ENCODE measurements around the gene PRKAA1.
A peak's percentile ranks its signal among the peaks of the same experiment; 100 is the strongest.

PRKAA1 gene

DNA sequence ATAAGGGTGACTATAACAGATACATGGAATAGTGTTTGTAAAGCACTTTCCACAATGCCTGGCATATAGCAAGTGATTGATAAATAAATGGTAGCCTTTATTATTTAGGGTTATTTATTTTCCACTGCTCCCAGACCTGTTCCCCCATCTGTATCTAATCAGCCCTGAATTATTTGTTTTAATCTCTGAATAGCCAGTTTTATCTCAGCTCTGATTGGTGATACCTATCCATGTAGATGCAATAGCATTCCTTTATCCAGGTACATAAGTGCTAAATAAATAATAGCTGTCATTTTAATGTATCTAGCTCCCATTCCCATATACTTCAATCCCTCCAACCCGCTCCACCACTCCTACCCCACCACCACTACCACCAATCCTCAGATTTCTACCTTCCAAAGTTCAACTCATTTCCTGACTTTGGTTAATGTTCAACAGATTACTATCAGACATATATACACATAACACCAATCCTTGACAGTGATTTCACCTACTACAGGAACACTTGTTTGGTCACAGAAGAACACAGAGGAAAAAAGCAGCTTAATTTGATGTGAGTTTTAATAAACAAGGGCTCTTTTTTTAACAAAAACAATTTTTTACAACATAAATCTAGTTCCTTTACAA is 14.0 kb downstream of the PRKAA1 start:
- no peak for DNase-seq

DNA sequence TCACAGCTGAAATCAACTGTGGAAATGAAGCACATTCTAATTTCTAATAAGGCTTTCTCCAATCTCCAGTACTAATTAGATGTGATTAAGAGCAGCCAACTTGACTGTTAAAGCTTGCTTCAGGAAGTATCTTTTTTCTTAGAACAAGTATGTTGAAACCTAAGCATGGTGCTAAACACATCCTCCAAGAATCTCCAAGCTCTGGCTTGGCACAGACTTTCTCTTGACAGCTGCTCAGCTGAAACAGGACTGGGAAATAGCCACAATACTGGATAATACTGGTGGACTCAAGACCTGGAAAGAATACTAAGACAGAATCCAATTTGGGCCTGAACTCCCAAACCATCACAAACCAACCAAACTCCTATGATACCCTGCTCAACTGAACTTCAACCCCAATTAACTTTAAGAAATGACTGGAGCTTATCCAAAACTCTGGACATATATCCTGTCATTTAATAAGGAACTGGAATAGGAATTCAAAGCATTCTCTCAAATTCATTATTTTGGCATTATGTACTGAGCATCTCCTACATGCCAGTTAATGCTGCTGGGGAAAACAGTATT is 16.2 kb downstream of the PRKAA1 start:
- DNase-seq, result no peak

DNA sequence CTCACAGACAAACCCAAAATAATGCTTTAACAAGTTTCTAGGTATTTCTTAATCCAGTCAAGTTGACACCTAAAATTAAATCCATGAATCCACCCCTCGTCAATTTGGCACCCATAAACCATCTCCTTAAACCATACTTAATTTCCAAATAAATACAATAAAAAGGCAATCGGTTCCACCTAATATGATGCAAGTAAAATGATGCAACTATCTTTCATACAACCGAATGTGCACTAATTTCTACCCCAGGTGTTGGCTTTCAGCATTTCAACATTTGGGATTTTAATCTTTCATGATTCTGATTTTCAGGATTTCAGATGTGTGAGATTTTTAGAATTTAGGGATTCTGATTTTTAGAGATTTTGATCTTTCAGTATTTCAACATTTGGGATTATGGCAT is 17.3 kb downstream of the PRKAA1 start:
- no peak for DNase-seq

DNA sequence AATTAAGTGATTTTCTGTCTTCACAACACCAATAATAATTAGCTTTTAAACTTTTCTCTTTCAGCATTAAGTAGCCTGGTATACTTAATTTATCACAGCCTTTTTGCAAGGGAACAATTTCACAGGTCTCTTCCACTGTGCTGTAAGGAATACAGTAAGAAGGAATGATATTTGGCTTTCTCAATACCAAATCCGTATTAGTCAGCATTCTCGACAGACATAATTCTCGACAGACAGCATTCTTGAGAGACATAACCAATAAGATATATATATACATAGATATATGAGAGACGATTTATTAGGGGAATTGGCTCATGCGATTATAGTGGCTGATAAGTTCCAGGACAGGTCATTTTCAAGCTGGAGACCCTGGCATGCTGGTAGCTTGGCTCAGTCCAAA is 18.0 kb downstream of the PRKAA1 start:
- no peak for DNase-seq

DNA sequence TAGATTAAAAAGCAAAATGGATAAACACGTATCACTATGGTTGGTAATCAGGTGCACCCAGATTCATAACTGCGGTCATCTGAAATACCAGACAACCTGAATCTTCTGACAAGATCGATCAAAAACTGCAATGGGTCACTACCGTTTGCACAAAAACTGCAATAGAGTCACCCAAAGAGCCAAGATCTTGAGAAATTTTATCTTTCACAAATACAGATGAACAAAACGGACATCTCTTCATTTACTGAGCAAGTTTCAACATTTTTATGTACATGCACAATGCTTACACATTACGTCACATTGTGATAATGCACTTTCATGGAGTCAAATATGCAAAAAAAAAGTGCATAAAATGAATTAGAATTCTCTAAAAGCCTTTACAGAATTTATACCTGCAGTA is 18.6 kb downstream of the PRKAA1 start:
- no peak for DNase-seq

DNA sequence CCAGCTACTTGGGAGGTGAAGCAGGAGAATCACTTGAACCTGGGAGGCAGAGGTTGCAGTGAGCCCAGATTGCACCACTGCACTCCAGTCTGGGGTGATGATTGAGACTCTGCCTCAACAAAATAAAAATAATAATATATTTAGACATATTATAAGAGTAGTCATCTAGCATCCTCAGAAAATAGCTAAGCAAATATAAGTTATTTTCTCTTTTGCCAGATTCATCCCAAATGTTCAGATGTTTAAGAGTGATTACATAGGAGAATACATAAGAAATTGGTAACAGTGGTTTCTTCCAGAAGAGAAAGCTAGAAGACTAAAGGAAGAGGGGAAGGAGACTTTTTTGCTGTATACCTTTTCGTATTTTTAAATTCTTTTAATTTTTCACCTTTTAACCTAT is 20.0 kb downstream of the PRKAA1 start:
- no peak for DNase-seq

DNA sequence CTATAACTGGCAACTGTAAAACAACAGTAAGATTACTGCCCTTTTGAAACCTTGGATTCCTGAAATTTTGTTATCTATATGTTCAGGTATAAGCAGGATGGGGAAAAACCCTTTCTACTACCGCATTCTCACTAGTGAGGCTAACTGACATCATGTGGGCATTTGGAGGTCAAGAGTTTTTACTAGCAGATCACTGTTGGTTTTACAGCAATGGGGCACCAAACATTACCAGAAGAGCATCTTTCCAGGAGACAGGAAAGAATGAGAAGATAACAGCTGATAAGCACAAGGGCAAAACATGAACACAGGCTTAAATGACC is 21.6 kb downstream of the PRKAA1 start:
- no peak for DNase-seq

DNA sequence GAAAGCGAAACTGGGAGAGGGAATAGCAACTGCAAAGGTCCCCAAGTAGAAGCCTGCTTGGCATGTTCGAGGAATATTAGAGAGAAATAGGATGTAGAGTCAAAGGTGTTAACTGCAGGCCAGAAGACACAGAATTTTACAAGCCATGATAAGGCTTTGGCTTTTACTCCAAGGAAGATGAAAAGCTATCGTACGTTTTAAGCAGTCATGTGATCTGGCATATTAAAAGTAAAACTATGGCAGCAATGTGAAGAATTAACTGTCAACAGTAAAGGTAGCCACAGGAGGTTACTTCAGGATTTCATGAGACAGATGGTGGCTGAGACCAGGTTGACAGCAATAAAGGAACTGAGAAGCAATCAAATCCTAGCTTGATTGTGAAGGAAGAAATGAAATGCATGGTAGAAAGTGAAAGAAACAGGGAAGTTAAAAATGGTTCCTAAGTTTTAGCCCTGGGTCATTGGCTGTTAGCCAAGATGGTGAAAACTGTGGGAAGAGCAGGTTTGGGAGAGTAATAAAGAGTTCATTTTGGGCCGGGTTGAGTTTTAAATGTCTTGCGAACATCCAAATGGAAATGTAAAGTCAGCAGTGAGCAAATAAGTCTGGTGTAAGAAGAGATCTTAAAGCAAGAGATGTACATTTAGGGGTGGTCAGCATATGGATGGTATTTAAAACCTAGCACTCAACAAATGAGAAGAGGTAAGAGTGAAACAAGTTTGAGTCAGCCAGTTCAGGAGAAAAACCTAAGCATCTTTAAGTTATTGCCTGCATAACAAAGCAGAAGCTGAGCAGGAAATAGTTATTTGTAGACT is 22.1 kb downstream of the PRKAA1 start:
- no peak for DNase-seq

DNA sequence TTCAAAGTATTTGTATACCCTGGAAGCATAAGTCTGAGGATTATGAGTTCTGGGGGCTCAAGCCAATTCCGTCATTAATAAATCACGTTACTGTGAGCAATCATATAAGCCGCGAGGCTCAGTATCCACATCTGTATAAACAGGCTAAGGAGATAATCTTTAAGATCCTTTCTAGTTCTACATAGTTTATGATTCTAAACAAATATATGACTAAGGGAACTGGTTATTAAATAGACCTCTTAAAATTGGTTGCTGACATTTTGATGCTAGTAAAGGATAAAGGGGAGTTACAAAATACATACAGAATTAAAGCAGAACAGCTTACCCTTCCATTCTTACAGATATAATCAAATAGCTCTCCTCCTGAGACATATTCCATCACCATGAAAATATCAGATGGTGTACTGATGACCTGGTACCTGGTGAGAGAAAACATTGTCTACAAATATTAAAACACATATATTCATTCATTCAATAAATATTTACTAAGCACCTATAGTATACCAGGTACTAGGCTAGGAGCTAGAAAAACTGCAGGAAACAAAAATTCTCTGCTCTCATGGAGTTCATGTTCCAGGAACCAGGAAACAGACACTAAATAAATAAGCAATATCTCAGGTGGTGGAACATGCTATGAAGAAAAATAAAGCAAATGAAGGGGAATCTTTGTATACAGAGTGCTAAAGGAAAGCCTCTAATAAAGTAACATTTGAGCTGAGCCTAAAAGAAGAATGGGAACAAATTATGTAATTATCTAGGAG is 22.9 kb downstream of the PRKAA1 start:
- no peak for DNase-seq

DNA sequence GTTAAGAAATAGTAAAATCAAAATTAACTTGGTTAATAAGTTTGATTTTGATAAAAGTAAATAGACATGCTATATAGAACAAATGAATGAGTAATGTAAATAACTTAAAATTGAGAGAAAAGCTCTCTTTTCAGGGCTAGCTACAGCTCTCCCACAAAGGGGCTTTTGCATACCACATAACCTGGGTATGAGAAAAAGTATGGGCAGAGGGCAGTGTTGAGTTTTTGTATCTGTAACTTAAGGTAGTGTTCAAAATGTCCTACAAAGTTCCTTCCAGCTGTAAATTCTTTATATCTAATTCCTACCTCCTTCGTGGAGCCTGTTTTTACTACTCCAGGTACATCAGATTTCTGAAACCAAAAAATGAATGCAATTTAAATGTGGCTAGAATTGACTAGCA is 23.6 kb downstream of the PRKAA1 start:
- DNase-seq, result no peak

DNA sequence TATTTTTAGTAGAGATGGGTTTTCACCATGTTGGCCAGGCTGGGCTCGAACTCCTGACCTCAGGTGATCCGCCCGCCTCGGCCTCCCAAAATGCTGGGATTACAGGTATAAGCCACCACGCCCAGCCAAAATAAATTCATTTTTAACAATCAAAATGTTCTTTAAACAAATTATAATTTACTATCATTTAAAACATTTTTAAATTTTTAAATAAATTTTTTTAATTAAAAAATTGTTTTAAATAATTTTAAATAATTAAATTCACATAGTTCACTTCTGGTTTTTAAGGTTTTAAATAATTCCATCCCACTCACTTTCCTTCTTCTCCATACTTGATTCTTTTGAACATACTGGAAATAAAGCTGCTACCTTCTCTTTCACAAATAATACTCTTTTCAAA is 27.4 kb downstream of the PRKAA1 start:
- DNase-seq, result no peak

DNA sequence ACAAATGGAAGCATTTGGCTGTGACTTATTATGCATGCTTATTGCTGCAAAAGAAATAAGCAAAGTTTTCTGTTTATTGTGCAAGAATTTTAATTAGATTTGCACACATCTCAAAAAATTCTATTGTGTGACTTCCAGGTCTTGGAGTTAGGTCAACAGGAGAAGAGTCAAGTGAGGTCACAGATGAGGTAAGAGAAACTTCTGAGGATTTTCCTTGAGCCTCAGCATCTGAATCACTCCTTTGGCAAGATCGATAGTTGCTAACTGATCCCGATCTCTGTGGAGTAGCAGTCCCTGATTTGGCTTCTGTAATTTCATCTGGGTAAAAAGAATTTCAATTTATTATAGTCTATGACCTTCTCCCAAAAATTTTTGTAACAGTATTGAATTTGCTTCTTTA is 35.5 kb downstream of the PRKAA1 start:
- no peak for DNase-seq

DNA sequence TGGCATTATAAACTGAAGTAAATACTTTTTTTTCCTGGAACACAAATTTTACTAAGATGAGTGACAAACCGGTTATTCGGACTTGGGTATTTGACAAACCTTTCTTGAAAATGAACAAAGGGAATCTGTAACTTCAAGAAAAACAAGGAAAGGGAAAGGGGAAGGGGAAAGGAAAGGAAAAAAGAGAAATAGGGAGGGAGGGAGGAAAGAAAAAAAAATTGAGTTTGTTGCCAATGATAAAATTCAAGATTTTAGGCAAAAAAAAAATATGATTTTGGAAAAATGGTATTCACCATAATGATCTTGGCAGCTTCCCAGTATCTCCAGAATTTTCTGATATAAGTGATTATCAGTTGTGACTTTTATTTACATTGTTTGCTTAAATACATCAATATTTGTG is 40.8 kb downstream of the PRKAA1 start:
- no peak for DNase-seq

DNA sequence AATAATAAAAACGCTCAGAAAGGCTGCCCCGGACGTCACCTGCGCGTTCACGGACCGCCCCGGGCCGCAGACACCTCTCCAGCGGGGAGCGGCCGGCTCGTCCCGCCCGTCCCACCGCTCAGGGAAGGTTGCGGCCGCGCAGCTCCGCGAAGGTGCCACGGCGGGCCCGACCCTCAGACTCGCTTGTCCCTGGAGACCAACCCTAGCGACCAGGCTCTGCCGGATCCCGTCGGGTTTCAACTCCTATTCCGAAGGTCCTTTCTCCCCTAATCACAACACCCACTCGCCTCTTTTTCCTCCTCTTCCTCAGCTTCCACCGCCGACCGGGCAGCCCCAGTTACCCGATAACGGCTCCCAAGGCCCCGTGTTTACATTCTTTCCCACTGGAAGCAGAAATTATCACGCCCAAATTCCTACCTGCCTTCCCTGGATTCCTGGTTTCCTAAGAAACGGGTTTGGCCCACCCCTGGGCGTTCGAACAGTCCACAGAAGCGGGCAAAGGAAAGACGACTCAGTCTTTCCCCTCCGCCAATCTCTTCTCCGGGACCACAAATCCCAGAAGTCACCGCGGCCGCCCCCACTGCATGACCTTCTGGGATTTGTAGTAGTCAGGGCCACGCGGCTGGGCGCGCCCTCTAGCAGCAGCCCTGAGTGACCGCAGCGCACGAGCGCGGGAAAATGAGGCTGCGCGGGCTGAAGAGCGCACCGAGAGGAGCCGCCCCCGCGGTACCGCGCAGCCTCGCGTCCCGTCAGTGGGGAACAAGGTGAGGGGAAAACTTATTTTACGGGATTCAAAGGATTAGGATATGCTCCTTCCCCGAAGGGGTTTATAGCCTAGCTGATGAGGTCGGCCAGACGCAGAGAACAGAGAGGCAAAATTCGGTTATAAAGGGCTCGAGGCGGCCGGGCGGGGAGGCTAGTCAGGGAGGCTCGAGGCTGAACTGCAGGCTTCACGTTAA is 42.5 kb downstream of the PRKAA1 start, which contains the start of gene TTC33:
Gene TTC33, minus strand, starts transcription at position 555 of the 959 bp plus-strand sequence. CDS start 8,943 bp downstream, outside the sequence.
- peak; percentile 92 for DNase-seq

DNA sequence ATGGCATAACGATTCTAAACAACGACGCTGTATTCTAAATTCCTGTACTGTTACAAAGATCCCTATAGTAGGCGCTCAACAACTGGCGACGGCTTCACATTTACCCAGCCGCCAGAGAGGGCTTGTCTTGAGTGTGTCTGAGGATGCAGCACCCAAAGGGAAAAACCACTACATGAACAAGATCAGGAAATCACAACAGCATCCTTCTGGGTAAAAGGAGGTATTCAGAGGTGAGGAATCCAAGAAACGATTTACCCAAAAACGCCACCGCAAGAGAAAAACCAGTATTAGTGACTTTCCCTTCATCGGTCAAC is 43.1 kb downstream of the PRKAA1 start:
- DNase-seq, result no peak

DNA sequence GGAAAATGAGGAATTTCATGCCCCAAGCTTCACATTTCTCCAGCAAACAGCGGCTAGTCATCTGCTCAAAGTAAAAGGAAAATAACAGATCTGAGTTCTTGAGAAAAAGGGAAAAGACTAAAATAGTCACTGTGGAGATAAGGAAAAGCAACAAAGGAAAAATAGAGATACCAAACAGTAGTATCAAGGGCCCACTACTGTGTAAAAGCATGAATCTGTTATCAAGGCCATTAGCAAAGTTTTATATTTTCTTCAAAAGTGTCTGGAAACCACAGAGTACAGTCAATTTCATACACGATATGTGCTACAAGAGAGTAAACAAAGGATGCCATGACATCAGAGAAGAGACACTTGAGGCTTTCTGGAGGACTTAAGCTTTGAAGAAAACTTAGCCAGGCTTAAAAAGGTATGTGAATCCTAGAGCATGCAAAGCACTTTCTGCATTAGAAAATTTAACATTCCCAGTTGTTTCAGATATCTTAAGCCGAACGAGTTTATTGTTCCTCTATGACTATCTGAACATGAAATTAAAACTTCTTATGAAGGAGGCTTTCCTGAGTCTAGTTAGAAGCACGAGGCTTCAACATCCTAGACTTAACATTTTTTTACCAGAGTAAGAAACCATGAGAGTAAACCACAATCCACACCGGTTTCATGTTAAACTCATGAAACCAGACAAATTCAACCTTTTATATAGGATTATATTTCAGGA is 43.6 kb downstream of the PRKAA1 start:
- peak; percentile 65 for DNase-seq

DNA sequence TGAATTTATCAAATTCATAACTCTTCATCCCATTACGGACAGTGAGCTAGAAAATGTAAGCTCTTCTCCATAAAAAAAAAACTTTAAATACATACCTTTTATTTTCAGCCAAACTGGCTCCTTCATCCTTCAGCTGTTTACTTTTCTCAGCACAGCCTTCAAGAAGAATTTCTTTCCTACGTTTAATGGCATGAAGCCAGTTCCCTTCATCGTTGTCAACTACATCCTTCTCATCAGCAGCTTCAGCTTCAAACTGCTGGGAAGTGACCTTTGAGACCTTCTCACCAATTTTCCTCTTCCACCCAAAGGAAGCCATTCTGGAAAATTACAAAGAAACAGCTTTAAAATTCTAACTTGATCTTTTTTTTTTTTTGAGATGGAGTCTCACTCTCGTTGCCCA is 51.5 kb downstream of the PRKAA1 start:
- no peak for DNase-seq

DNA sequence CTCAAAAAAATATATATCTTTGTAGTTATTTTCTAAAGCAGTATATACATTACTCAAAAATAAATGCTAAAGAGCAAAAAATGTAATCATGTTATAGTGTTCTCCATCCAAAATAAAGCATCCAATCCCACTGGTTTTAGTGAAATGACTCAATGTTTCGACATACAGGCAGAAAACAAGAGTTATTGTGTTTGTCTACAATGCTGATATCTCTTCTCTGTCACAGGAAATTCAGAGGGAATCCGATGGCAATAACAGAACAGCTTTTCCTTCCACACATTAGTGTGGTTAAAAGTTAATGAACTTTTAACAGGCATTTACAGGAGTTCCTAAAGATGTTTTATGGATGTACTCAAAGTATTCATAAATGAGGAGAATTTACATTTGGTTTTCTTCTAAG is 54.4 kb downstream of the PRKAA1 start:
- DNase-seq, result no peak

DNA sequence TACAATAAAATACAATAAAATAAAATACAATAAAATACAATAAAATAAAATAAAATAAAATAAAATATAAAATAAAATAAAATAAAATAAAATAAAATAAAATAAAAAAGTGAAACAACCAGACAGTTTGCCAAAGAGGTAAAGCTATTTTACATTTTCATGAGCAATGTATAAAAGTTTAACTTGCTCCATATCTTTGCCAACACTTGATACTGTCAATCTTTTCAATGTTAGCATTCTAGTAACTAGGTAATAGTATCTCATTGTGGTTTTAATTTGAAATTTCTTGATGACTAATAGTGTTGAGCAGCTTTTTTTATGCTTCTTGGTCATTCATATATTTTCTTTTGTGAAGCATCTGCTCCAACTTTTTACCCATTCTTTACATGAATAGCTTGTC is 59.7 kb downstream of the PRKAA1 start:
- DNase-seq, result no peak

DNA sequence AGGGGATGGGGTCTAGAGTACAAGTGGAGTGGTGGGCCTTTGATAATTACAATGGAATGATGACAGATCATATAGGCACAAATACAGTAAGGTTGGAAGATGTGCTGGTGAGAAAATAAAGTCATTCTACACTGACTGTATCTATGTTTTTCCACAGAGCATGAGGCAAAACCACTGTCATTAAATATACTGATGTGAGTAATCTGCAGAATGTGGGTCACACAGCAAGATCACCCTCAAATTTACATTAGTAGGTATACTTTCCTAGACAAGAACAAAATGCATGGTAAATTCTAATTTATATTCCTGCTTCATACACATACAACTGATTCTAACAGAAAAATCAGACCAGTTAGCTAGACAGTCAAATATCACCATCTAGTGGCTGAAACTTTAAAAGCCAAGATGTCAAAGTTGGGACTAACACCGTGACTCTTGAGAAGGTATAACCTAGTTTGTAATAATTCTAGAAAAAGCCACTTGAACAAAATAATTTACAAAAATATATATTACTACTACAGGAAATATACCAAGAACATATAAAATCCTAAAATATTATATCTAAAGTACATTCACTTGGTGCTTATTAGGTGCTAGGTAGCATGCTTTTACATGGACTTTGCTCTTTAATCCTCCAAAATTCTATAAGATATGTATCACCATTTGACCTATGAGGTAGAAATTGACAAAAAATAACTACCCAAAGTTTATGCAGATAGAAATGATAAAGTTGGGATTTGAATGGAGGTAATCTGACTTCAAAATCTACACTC is 61.9 kb downstream of the PRKAA1 start:
- DNase-seq, result peak; percentile 13

DNA sequence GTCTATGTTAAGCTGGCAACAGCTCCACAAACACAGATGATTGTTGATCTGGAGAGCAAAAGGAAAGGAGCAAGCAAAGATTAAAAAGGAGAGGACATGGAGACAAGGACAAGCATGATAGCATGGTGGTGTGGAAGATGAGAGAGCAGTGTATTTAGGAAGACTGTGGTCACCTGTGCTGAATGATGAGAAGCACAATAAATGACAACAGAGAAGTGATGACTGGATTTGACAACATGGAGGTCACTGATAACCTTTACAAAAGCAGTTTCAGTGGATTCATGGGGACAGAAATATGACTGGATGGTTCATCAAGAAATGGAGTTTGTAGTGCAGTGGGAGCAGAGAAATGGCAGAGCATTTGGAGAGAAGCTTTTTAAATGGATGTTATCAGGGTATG is 62.6 kb downstream of the PRKAA1 start:
- DNase-seq, result no peak

All from right kidney (tissue), 1 donor.